Kidney (tissue), 14 donors: ENCODE data around the gene CA10. TPM values are rescaled to one million over a fixed set of nuclear protein-coding genes. Genes with fewer than 3 reads are reported as not detected.

Source experiments
- DNase-seq, 5 donors: peaks; one replicate each; pipeline ENCODE4 v3.0.0-alpha.2; 2013 to 2020
- FAIRE-seq: peaks from 2 replicates; lab custom pipeline; 2012; peaks lifted over from hg19 to GRCh38; lab: Jason Lieb, UNC
- H3K27ac ChIP-seq, 2 donors: one replicate each; pipeline ENCODE4 v1.7.0; 2013; ENCODE audit warnings: low read depth in 2 of 2, low read length in 2 of 2, inconsistent platforms in 1 of 2
- H3K27me3 ChIP-seq: one replicate; pipeline ENCODE4 v1.7.1; 2013; ENCODE audit warnings: low read length, inconsistent platforms; ENCODE audit not compliant: control insufficient read depth, insufficient read depth
- H3K36me3 ChIP-seq, 3 donors: one replicate each; pipeline versions ENCODE4 v1.7.0 to v1.7.1; 2013; ENCODE audit warnings: low read length in 3 of 3, control low read depth in 1 of 3, inconsistent platforms in 1 of 3; ENCODE audit not compliant: insufficient read depth in 3 of 3, control insufficient read depth in 2 of 3
- H3K4me1 ChIP-seq, 3 donors: one replicate each; pipeline versions ENCODE4 v1.7.0 to v1.7.1; 2013; ENCODE audit warnings: low read length in 3 of 3, inconsistent platforms in 1 of 3, low read depth in 1 of 3; ENCODE audit not compliant: control insufficient read depth in 2 of 3, insufficient read depth in 2 of 3
- H3K4me3 ChIP-seq, 3 donors: one replicate each; pipeline versions ENCODE4 v1.7.0 to v1.8.1; 2013; ENCODE audit warnings: low read length in 3 of 3, control low read depth in 1 of 3, inconsistent platforms in 1 of 3
- H3K9ac ChIP-seq, 3 donors: one replicate each; pipeline versions ENCODE4 v1.7.0 to v1.7.1; 2013; ENCODE audit warnings: low read length in 3 of 3, control low read depth in 1 of 3, inconsistent platforms in 1 of 3
- H3K9me3 ChIP-seq, 3 donors: one replicate each; pipeline versions ENCODE4 v1.7.0 to v1.7.1; 2013; ENCODE audit warnings: low read length in 3 of 3, control low read depth in 1 of 3, inconsistent platforms in 1 of 3; ENCODE audit not compliant: control insufficient read depth in 2 of 3, insufficient read depth in 1 of 3
- CTCF ChIP-seq: IDR thresholded peaks from 3 replicates; pipeline ENCODE4 v1.5.1; 2012; ENCODE audit warnings: mild to moderate bottlenecking, moderate library complexity, borderline replicate concordance; ENCODE audit not compliant: insufficient read depth; ENCODE audit errors: extremely low read depth
- intact Hi-C: fragments of 100-400 bp; cut with DNase I; formaldehyde crosslinking; loops from one replicate; pipeline ENCODE4 v1.11.1; 2022
- polyA plus RNA-seq: library from polyadenylated mRNA; stranded (reverse); fragments of 350-450 nt; fragmentation: Illumina TruSeq; extraction: RNeasy Lipid Tissue Mini Kit (QIAGEN cat#74804); gene quantifications from one replicate; pipeline ENCODE4 v1.2.3, GENCODE V29; 2014; ENCODE audit warnings: low read depth, low replicate concordance; ENCODE audit not compliant: insufficient read depth
- total RNA-seq: library from RNA; stranded (reverse); fragmentation: NEBNext Ultra II Directional; extraction: Animal tissue kit (Norgen Biotek cat#: 25700); gene quantifications from one replicate; pipeline ENCODE4 v1.2.1, GENCODE V29; 2021
- donor health status: control.
- donor health status: control.
- donor health status: control.
- donor health status: control.
- donor health status: control.
- donor health status: DM: yes; HTN: yes; CAD: no.
- donor health status: Normal renal cell carcinoma (clear cell type).

CA10 gene
- total and polyA plus RNA-seq, 2 donors from 2014 or later, result 3.7 to 9.8 TPM

GRCh38 chr17:51662204-51663056 lies 496.1 kb downstream of the CA10 start:
- DNase-seq, result no peak
- H3K4me1 ChIP-seq, result no peaks in the 10 kb centered on the region
- H3K27ac ChIP-seq, result no peak overlapping the region
- TF ChIP-seq CTCF, result no peak
- FAIRE-seq, result no peak
- intact Hi-C loops, result no loop called here
- no peaks in the 10 kb centered on the region for H3K9me3 ChIP-seq
- H3K27me3 ChIP-seq, result no peaks in the 10 kb centered on the region
- H3K9ac ChIP-seq, result no peak overlapping the region
- no peaks in the 10 kb centered on the region for H3K36me3 ChIP-seq
- H3K4me3 ChIP-seq, result no peak overlapping the region

GRCh38 chr17:51661403-51661802 lies 497.1 kb downstream of the CA10 start:
- H3K4me3 ChIP-seq, result no peak overlapping the region
- no peak for DNase-seq
- no peaks in the 10 kb centered on the region for H3K4me1 ChIP-seq
- intact Hi-C loops, result no loop called here
- H3K36me3 ChIP-seq, result no peaks in the 10 kb centered on the region
- TF ChIP-seq CTCF, result no peak
- no peak overlapping the region for H3K9ac ChIP-seq
- no peaks in the 10 kb centered on the region for H3K27me3 ChIP-seq
- no peak for FAIRE-seq
- H3K9me3 ChIP-seq, result no peaks in the 10 kb centered on the region
- H3K27ac ChIP-seq, result no peak overlapping the region

- FAIRE-seq (no peak), DNase-seq (peak in 3 of 5 donors; percentile 14 to 36 (median 29))
- Histone ChIP-seq H3K9me3 (no peaks in the 10 kb centered on the region), H3K36me3 (no peaks in the 10 kb centered on the region), H3K4me3 (no peak overlapping the region), H3K27me3 (no peaks in the 10 kb centered on the region), H3K4me1 (no peaks in the 10 kb centered on the region), H3K9ac (no peak overlapping the region), H3K27ac (no peak overlapping the region)
- TF ChIP-seq CTCF, result no peak
- intact Hi-C loops, result no loop called here
Measured at GRCh38 chr17:51660266-51660665, 498.2 kb downstream of the CA10 start.
